ENCODE data around the gene TPM3. TPM values are rescaled to one million over a fixed set of nuclear protein-coding genes. Genes with fewer than 3 reads are reported as not detected.
A peak's percentile ranks its signal among the peaks of the same experiment; 100 is the strongest.

TPM3 gene
- total RNA-seq, 1 donor from 2014 or later: 665 TPM

- intact Hi-C loops (cut with micrococcal nuclease): no loop called here
- Mint-ChIP-seq H3K9me3 (no peaks in the 10 kb centered on the region), H3K27ac (peak overlapping the region; percentile 42), H3K4me1 (ENCODE audit: low read depth) (peaks cover 74% of the 10 kb centered on the region), H3K4me3 (peak overlapping the region; percentile 8), H3K27me3 (ENCODE audit: insufficient read depth) (no peaks in the 10 kb centered on the region), H3K36me3 (ENCODE audit: low read depth) (peaks cover 53% of the 10 kb centered on the region)
- no peak for DNase-seq (ENCODE audit: low spot score)
Measured at GRCh38 chr1:154176337-154176736, 15.6 kb downstream of the TPM3 start.

DNA sequence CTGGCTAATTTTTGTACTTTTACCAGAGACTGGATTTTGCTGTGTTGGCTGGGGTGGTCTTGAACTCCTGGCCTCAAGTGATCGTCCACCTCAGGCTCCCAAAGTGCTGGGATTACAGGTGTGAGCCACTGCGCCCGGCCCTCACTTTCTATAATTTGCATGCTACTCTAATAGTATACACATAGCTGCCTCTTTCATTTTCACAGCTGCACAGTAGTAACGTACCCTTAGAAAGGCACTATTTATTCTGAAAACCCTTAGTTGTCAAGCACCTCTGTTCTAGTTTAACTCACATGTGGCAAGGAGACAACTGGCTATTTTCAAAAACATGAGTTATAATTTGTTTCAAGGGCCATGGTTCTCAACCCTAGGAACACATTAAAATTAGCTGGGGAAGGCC lies 17.2 kb downstream of the TPM3 start:
- Mint-ChIP-seq H3K27ac (no peak overlapping the region), H3K4me3 (no peak overlapping the region), H3K9me3 (no peaks in the 10 kb centered on the region), H3K27me3 (ENCODE audit: insufficient read depth) (no peaks in the 10 kb centered on the region), H3K4me1 (ENCODE audit: low read depth) (peaks cover 74% of the 10 kb centered on the region), H3K36me3 (ENCODE audit: low read depth) (peaks cover 57% of the 10 kb centered on the region)
- DNase-seq (ENCODE audit: low spot score): no peak
- intact Hi-C loops (cut with micrococcal nuclease): no loop called here

DNA sequence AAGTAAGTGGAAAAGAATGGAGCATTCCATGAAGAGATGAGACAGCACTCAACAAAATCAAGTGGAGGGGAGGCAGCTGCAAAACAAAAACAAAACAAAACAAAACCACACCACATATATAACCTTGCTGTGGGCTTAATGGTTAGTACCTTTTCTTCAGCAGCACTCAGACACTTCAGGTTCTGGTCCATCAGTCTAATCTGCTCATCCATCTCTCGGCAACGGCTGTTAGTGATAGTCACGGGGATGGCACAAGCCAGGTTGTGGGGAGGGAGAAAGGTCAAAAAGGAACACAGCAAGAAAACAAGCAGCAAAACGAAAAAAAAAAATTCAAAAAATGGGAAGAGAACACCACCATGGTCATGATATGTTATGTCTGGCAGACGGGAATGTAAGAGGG lies 20.0 kb downstream of the TPM3 start:
- peaks cover 61% of the 10 kb centered on the region for H3K36me3 Mint-ChIP-seq (ENCODE audit: low read depth)
- intact Hi-C loops (cut with micrococcal nuclease): loop anchor here (1.0 to 2.0 kb wide), 4 partner anchors 10 to 501 kb away; partner anchors contain the start of genes ILF2 and RPS27

GRCh38 chr1:154171223-154171583 lies 20.7 kb downstream of the TPM3 start:
- Mint-ChIP-seq H3K36me3 (ENCODE audit: low read depth) (peaks cover 62% of the 10 kb centered on the region), H3K27me3 (ENCODE audit: insufficient read depth) (no peaks in the 10 kb centered on the region), H3K4me1 (ENCODE audit: low read depth) (peaks cover 51% of the 10 kb centered on the region), H3K4me3 (no peak overlapping the region), H3K27ac (peak overlapping the region; percentile 87), H3K9me3 (no peaks in the 10 kb centered on the region)
- intact Hi-C loops (cut with micrococcal nuclease): loop anchor here (1.0 to 2.0 kb wide), 4 partner anchors 11 to 500 kb away; partner anchors contain the start of genes ILF2 and RPS27
- DNase-seq (ENCODE audit: low spot score): no peak

More for the DNA sequence above, 20.0 kb downstream of the TPM3 start:
- Mint-ChIP-seq H3K27me3 (ENCODE audit: insufficient read depth) (no peaks in the 10 kb centered on the region), H3K27ac (peak overlapping the region; percentile 87), H3K4me3 (no peak overlapping the region), H3K4me1 (ENCODE audit: low read depth) (peaks cover 55% of the 10 kb centered on the region), H3K9me3 (no peaks in the 10 kb centered on the region)
- no peak for DNase-seq (ENCODE audit: low spot score)

- Mint-ChIP-seq H3K9me3 (no peaks in the 10 kb centered on the region), H3K36me3 (ENCODE audit: low read depth) (peaks cover 65% of the 10 kb centered on the region), H3K4me3 (peak overlapping the region; percentile 47), H3K27ac (peak overlapping the region; percentile 87), H3K4me1 (ENCODE audit: low read depth) (peaks cover 46% of the 10 kb centered on the region), H3K27me3 (ENCODE audit: insufficient read depth) (no peaks in the 10 kb centered on the region)
- DNase-seq (ENCODE audit: low spot score): no peak
- intact Hi-C loops (cut with micrococcal nuclease): loop anchor here (1.0 to 2.0 kb wide), 4 partner anchors 12 to 500 kb away; partner anchors contain the start of genes ILF2 and RPS27
Measured at GRCh38 chr1:154170547-154171222, 21.2 kb downstream of the TPM3 start.

- intact Hi-C loops (cut with micrococcal nuclease): no loop called here
- H3K27ac Mint-ChIP-seq: peak overlapping the region; percentile 41
- no peak overlapping the region for H3K4me3 Mint-ChIP-seq
- no peak for DNase-seq (ENCODE audit: low spot score)
- peaks cover 63% of the 10 kb centered on the region for H3K4me1 Mint-ChIP-seq (ENCODE audit: low read depth)
- no peaks in the 10 kb centered on the region for H3K27me3 Mint-ChIP-seq (ENCODE audit: insufficient read depth)
- no peaks in the 10 kb centered on the region for H3K9me3 Mint-ChIP-seq
- peaks cover 76% of the 10 kb centered on the region for H3K36me3 Mint-ChIP-seq (ENCODE audit: low read depth)
Measured at GRCh38 chr1:154167461-154167860, 24.4 kb downstream of the TPM3 start.

DNA sequence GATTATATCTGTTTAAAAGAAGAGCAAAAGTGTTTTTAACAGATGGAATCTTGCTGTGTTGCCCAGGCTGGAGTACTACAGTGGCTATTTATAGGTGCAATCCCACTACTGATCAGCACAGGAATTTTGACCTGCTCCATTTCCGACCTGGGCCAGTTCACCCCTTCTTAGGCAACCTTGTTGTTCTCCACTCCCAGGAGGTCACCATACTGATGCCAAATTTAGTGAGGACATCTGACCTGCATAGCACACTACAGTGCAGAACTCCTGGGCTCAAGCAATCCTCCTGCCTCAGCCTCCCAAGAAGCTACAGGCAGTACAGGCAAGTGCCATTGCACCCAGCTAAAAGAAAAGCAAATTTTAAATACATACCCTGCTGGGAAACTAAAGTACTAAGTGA lies 25.7 kb downstream of the TPM3 start:
- no peak for DNase-seq (ENCODE audit: low spot score)
- H3K27me3 Mint-ChIP-seq (ENCODE audit: insufficient read depth): no peaks in the 10 kb centered on the region
- H3K36me3 Mint-ChIP-seq (ENCODE audit: low read depth): peaks cover 69% of the 10 kb centered on the region

GRCh38 chr1:154159554-154159953 lies 32.3 kb downstream of the TPM3 start:
- peaks cover 73% of the 10 kb centered on the region for H3K4me1 Mint-ChIP-seq (ENCODE audit: low read depth)
- H3K27me3 Mint-ChIP-seq (ENCODE audit: insufficient read depth): no peaks in the 10 kb centered on the region
- H3K9me3 Mint-ChIP-seq: peaks cover 5% of the 10 kb centered on the region
- H3K27ac Mint-ChIP-seq: peak overlapping the region; percentile 37
- DNase-seq (ENCODE audit: low spot score): no peak
- peaks cover 70% of the 10 kb centered on the region for H3K36me3 Mint-ChIP-seq (ENCODE audit: low read depth)
- H3K4me3 Mint-ChIP-seq: peak overlapping the region; percentile 13
- intact Hi-C loops (cut with micrococcal nuclease): loop anchor here (2.0 to 10.0 kb wide), 2 partner anchors 169 to 365 kb away; partner anchors contain the start of gene RPS27

More for the DNA sequence above, 25.7 kb downstream of the TPM3 start:
- H3K4me3 Mint-ChIP-seq: no peak overlapping the region
- peaks cover 51% of the 10 kb centered on the region for H3K4me1 Mint-ChIP-seq (ENCODE audit: low read depth)
- H3K27ac Mint-ChIP-seq: no peak overlapping the region
- intact Hi-C loops (cut with micrococcal nuclease): no loop called here
- H3K9me3 Mint-ChIP-seq: no peaks in the 10 kb centered on the region

DNA sequence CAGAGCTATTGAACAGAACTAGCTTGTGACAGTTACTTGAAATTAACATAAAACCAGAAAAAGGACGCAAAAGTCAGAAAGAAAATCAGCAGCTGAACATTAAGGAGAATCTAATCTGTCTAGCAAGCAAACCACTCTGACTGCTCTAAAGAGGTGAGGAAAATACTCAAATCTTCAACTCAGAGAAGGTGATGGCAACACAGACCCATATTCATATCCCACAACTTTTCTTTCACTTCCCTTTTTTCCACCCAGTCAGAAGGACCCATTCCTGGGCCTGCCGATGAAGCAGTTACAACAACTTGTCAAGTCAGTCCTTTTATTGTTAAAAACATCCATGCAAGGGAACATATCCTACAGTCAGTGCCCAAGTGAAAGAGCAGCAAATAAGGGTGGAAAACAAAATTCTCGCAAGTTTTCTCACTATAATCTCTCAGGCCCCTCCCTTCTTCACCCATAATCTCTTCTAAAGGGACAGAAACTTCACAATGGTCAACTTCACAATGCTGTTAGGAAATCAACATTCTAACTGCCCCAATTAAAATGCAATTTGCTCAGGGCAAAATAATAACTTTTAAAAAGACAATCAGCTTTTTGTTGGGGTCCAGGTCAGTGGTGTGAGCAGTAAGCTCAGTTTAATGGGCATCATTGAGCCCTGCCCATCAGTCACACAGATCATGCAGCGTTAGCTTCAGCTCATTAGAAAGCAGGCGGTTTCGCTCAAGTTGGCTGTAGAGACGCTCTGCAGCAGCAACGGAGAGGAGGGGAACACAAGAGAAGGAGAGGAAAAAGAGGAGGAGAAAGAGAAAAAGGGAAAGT lies 33.4 kb downstream of the TPM3 start:
- Mint-ChIP-seq H3K4me1 (ENCODE audit: low read depth) (peaks cover 73% of the 10 kb centered on the region), H3K36me3 (ENCODE audit: low read depth) (peaks cover 72% of the 10 kb centered on the region), H3K4me3 (peak overlapping the region; percentile 62), H3K27me3 (ENCODE audit: insufficient read depth) (no peaks in the 10 kb centered on the region), H3K27ac (peak overlapping the region; percentile 70), H3K9me3 (peaks cover 5% of the 10 kb centered on the region)
- no peak for DNase-seq (ENCODE audit: low spot score)
- intact Hi-C loops (cut with micrococcal nuclease): loop anchor here (1.0 to 10.0 kb wide), 3 partner anchors 13 to 364 kb away; partner anchors contain the start of gene RPS27

DNA sequence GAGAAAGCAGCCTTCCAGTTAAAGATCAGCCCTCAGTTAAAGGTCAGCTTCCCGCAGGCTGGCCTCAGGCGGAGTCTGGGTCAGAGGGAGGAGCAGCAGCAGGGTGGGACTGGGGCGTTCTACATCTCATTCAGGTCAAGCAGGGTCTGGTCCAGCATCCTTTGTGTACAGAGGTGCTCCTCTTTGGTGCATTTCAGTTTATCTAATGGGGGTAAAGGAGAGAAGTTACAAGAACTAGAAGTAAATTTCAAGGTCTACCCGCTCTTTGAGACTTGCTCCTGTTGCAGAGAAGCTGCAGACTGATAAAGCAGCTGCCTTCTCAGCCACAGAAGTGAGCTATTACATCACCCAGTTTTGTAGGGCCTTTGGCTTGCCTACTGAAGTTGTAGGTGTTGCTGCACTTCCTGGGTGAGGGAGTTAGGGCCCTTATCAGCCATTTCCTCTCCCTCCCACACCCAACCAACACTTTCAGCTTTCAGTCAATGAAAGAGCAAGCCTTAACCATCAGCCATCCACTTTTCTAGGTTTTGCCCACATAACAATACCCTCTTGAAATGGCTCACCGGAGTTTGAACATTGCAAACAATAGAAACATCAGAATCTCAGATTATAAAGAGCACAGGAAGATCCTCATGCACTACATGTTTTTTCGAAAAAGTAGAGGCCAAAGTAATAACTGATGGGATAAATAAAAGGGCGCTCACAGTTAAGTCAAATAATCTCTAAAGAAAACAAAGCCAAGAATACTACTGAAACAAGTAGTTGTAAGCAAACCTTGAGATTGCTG lies 34.2 kb downstream of the TPM3 start:
- no peaks in the 10 kb centered on the region for H3K27me3 Mint-ChIP-seq (ENCODE audit: insufficient read depth)
- H3K4me1 Mint-ChIP-seq (ENCODE audit: low read depth): peaks cover 65% of the 10 kb centered on the region
- intact Hi-C loops (cut with micrococcal nuclease): loop anchor here (1.0 to 10.0 kb wide), 7 partner anchors 8 to 363 kb away; partner anchors contain the start of genes GATAD2B, RPS27 and UBAP2L
- peaks cover 5% of the 10 kb centered on the region for H3K9me3 Mint-ChIP-seq
- H3K36me3 Mint-ChIP-seq (ENCODE audit: low read depth): peaks cover 64% of the 10 kb centered on the region
- H3K4me3 Mint-ChIP-seq: peak overlapping the region; percentile 62
- H3K27ac Mint-ChIP-seq: peak overlapping the region; percentile 70
- peak; percentile 79 for DNase-seq (ENCODE audit: low spot score)

DNA sequence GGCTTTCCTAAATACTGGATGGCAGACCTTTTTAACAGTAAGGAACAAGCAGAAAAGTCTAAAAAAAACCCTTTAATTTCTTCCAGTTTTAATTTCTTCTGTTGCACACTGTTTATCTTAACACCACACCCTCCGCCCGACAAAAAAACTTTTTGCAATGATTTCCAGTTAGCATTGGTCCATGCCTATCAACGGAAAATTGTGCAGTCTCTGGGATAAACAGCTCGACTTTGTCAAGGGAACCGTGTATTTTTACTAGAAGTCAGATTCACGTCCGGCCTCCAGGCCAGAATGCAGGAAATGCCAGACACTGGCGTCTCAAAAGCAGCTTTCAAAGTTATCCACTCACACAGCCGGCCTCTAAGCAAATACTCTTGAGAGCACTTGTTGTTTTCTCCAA lies 36.6 kb downstream of the TPM3 start:
- Mint-ChIP-seq H3K27ac (peak overlapping the region; percentile 26), H3K9me3 (peaks cover 3% of the 10 kb centered on the region), H3K4me3 (no peak overlapping the region), H3K4me1 (ENCODE audit: low read depth) (peaks cover 58% of the 10 kb centered on the region), H3K36me3 (ENCODE audit: low read depth) (peaks cover 50% of the 10 kb centered on the region), H3K27me3 (ENCODE audit: insufficient read depth) (no peaks in the 10 kb centered on the region)
- intact Hi-C loops (cut with micrococcal nuclease): loop anchor here (10.0 kb wide), 1 partner anchor 360 kb away; no protein-coding TSS in a partner anchor
- DNase-seq (ENCODE audit: low spot score): no peak

DNA sequence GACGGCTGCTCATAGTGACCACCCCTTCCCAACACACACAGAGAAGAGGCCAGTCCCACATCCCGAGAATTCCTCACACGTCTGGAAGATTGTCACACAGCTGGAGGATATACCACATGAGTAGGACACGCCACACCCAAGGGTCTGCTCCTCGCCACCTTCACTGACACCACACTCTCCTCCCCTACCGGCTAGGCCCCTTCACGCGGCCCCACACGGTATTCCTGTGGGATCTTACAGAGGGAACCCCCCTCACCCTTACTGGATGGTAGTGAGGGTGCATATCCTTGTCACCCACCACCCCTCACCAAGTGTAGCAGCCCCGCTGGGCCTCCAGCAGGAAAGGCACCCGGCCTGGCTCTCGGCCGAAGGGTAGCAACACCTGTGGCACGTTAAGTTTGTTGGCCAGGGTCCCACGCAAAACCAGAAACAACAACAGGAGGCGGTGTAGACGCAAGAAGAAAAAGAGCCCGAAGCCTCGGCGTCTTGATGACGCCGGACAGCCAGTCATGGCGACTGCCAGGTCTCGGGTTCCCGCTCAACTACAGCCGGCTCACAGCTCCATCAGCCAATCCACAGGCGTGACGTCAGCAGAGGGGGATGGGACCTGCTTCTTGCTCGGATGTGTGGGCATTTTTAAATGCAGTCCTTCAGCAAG lies 37.2 kb downstream of the TPM3 start, which contains the start of gene NUP210L:
TSS of gene NUP210L (minus strand) at position 540 of the 658 bp plus-strand sequence.
- peaks cover 54% of the 10 kb centered on the region for H3K4me1 Mint-ChIP-seq (ENCODE audit: low read depth)
- DNase-seq (ENCODE audit: low spot score): no peak
- H3K36me3 Mint-ChIP-seq (ENCODE audit: low read depth): peaks cover 46% of the 10 kb centered on the region
- peak within 1 kb of the TSS; percentile 53 for H3K27ac Mint-ChIP-seq
- H3K4me3 Mint-ChIP-seq: peak within 1 kb of the TSS; percentile 21
- H3K27me3 Mint-ChIP-seq (ENCODE audit: insufficient read depth): no peaks in the 10 kb centered on the region
- intact Hi-C loops (cut with micrococcal nuclease): loop anchor here (10.0 kb wide), 1 partner anchor 360 kb away; no protein-coding TSS in a partner anchor
- no peaks in the 10 kb centered on the region for H3K9me3 Mint-ChIP-seq
